CD4-positive, alpha-beta T cell treated with Interleukin-10 for 1 hour (primary cell): ENCODE data around the gene EFNA5.
"Not testable (repeated sequence)": the region's sequence is repeated elsewhere in the genome, so short reads cannot be mapped to it uniquely, and the experiment has no call there.

ENCODE experiments used
- DNase-seq: peaks from one replicate; pipeline ENCODE4 v3.0.0-alpha.2; 2020

The EFNA5 gene

DNA sequence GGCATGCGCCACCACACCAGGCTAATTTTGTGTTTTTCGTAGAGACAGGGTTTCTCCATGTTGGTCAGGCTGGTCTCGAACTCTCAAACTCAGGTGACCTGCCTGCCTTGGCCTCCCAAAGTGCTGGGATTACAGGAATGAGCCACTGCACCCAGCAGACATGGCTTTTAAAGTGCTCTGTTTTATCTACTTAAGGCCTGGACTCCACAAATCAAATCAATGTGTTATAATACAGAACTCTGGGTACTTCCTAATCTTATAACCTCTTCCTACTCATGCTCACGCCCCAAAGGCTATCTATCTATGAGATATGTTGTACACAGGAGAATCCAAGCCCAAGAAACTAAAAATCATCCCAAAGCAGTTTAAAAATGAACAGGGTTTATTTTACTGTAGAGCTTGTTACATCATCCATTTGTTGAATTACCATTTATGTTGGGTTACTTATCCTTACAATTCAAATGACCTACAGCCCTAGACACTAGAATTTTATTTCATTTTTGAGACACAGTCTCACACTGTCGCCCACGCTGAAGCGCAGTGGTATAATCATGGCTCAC, 155.1 kb downstream of the EFNA5 start:
- no peak for DNase-seq

DNA sequence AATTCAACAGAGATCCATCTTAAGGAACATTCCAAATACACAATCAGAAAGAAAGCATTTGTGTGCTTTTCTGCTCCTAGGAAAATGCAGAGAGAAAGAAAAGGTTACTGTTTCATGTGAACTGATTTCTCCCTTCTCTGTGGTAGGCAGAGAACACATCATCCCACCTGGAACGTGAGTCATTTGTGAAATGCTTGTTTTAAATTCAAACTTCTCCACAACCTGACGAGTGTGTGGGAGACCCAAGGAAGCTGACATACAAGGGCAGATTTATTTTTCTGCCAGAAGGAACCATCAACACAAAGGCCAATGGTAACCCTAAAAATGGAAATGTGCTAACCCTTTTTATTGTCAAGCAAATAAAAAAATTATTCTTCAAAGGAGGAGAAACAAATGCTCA, 156.4 kb downstream of the EFNA5 start:
- DNase-seq: no peak

DNA sequence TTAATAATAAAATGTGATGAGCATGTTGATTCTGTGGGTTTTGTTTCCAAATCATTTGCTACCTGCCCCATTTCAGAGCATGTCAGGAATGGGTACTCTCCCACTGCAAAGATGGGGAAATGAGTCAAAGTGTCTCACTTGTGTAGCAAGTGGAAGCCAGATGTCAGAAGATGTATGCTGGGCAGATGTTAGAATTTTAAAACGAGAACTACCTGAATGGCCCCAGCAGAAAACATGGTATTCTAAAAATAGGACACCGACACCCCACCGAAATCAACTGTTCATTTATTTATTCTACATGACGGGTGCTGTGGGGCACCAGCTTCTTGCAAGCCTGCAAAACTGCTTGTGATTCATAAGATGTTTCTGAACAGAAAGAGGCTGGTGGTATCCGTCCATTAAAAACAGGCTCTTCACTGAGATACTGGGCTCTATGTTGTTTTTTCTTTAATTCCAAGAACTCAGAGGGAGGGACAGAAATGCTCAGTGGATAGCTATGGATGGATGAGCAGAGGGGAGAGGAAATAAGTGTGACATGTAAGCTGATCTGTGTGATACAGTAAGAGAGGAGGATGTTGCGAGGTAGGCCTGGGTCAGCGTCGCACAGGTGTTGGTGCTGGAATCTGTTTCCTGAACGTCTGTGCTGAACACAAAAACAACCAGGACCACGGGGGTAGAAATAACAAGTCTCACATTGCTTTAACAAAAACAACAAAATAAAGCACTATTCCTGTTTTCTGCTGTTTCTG, 157.2 kb downstream of the EFNA5 start:
- no peak for DNase-seq

DNA sequence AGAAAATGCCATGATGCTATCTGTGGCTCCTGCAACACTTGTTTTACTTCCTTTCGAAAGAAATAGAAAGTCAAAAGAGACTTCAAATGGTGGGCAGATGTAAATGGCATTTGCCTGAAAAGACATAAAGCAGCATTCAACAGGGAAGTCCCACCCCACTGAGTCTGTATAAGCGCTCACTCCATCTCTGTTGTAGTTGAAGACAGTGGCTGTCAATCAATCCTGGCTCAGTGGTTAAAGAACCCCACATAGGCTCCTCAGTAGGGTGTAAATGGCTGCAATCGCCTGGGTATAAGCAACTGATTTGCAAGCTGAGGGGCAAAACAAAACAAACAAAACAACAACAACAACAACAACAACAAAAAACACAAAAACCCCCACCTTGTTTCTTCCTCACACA, 158.7 kb downstream of the EFNA5 start:
- no peak for DNase-seq

DNA sequence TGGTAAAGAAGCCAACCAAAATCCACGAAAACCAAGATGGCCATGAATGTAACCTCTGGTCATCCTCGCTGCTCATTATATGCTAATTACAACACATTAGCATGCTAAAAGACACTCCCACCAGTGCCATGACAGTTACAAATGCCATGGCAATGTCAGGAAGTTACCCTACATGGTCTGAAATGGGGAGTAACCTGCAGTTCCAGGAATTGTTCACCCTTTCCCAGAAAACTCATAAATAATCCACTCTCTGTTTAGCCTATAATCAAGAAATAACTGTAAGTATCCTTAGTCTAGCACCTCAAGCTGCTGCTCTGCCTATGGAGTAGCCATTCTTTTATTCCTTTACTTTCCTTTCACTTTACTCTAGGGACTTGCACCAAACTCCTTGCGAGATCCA, 160.6 kb downstream of the EFNA5 start:
- DNase-seq: no peak

DNA sequence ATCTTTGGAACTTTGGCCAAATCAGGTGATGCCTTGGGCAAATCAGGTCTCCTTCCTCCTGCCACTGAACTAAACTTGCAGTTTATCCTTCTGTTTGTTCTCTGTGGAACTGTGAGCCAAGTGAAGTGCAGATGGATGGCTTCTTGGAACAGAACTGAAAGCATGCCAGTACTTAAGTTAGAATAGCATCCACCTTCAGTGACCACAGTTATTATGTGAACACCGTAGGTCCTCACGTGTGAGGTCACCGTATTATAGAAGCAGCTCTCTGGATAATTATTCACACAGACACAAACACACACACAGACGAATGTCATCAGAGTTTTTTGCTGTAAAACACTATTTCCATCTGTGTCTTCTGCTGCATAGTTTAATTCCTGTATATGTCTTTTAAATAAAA, 162.6 kb downstream of the EFNA5 start:
- no peak for DNase-seq

DNA sequence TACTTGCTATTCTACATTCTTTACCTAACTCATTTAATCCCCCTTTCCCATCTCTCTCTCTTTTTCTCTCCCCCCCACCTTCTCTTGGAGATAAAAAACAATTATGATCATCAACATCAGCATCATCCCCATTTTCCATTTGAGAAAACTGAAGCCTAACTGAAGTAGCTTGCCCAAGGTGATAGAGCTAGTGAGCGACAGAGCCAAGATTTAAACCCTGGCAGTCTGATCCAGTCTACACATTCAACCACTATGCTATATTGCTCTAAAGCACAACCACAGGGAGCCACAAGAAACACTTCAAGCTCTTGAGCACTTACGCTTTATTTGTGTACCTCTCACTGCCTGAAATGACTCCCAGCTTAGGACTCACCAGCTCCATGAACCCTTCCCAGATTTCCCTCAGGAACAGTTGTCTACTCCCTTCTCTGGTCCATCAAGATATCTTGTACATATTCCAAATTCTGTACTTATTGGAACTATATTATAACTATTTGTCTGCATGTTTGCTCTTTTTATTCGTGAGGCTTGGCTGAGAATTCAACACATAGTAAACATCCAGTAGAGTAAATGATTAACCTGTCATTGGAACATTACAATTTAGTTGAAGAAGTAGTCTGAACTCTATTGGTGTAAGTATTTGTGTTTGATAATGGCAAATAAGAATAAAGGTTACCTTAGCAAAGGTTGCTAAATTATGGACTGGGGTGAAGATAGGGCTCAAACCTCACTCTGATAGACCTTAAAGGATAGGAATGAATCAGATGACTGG, 164.8 kb downstream of the EFNA5 start:
- DNase-seq: no peak

DNA sequence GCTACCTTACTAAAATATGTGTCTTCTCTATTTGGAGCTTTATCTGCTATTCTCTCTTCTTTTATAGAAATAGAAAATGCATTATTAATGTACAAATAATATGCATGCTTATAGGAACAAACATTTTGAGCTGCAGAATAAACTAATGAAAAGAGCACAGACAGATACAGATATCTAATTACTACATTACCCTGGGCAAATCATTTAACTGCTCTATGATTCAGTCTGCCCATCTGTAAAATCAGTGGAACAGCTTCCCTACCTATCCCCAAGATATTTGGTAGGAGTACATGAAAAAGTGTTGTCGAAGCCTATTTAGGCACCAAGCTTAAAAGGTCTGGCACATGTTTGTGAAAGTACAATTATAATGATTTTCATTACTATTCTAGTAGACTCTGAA, 166.3 kb downstream of the EFNA5 start:
- no peak for DNase-seq

DNA sequence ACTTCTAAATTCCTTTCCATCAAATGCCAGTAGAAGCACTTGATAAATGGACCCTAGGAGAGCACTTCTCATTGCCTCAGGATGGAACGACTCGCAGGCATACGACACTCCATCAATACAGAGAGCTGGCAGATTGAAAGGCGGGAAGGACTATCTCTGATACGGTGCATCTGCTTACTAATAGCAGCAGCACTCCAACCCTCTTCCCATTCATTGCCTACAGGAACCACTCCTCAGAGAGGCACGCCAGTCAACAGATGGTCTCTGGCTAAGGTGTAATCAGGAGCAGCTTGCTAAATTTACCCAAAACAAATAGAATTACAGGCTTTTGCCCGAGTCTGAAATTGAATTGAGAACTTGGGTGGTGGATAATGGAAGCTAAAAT, 168.1 kb downstream of the EFNA5 start:
- DNase-seq: no peak

DNA sequence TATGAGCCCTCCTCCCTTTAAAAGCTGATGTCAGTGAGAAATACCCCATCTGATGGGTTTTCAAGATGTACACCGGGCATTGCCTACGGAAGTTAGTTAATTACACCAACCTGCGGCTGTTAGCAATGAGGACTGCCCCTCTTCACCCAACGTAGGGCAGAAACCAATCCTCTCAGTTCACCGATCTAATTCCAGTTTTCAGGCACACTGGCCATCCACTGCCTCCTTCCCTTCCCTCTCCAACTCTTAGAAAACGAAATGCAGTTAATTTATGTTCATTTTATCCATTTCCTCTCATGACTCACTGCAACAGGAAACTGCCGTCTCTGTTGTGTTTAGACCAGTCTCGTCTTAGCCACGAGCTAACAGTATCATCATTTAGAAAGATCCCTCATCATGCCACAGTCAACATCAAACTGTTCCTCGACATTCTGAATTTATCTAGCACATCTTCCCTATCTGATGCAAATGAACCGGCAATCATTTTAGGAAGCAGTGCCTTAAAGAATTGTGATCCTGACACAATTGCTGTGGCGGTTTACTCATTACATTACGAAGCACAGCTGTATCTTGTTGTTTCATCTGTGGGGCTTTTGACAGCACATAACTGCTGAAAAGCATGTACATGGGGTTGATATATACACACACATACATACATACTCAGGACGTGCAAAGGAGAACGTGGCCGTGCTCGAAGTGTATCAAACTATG, 168.6 kb downstream of the EFNA5 start:
- peak; percentile 39 for DNase-seq

DNA sequence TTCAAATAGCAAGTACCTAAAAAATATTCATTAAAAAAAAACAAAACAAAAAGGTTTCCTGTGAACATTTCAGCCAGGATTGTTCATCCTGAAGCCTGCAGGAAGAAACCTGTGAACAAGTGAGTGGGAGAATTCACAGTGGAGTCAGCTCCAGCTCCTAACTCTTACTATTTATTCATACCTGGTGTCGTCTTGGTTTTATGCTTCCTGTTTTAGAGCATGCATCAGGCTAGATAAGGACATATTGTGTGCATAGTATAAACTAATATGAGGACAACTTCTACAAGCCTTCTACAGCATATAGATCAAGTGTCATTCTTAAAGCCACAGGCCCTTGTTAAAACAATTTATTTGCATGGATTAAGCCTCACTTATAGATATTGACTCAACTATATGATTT, 169.9 kb downstream of the EFNA5 start:
- no peak for DNase-seq

DNA sequence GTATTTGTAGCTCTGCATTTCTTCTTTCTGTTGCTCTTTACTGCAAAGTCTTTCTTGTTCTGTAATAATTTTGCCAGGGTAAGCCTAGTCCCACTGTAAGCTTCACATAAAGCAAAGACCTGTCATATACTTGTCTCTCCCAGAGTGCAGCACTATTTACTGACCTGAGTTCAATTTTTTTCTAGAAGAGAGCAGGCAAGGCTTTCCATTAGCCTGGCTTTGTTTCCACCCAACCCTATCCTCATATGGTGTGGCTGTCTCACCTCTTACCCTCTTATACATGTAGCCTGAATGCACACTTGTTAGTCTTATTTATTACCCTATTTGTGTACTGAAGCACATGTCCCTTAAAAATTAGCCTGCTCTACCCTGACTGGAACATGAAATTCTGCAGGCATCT, 170.4 kb downstream of the EFNA5 start:
- no peak for DNase-seq

DNA sequence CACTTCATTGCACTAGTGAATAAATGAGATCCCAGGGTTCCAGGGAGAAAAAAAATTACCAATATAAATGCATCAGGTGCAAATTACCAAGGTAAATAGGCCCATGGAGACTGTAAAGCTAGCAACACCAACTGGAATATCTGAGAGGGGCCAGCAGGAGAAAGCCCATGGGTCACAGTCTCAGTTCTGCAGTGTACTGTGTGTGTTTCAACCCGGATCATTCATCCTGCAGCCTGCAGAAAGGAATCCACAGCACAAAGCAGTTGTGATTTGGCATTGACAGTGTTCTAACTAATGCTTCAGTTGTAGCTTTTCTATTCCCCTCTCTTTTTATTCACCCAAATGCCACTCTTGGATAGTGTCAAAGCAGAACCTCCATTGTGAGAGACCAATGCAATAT, 171.0 kb downstream of the EFNA5 start:
- no peak for DNase-seq

DNA sequence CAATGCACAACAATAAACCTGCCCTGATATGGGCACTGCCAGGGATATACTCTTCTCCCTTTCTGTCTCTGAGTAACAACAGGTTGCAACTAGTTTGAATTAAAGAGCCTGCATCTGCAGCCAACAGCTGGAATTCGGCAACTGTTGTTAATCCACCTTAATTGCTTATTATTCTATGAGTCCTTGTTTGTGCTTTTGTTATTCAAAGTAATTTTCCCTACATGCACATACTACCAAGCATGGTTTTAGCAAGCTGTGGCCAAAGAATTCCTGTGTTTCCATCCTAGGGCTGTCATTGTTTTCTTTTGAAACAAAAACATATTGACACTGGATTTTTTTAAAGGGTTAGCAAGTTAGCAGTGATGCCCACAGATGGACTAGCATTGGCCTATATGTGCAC, 171.5 kb downstream of the EFNA5 start:
- no peak for DNase-seq

DNA sequence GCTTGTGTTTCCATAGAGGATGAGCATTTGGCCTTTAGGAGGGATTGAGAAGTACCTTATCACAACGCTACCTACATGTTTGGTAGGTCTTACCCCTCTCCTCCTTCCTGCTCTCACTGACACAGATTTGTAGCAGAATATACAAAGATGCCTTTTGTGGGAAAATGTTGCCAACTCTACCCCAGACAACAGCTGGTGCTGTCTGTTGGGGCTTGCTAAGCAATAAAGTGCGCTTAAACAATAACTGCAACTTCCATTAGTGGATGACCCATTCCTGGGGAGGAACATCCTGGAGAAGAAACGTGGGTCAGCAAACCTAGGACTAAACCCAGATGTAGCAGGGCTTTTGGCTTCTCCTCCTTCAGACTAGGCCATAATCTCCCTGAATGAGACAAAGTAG, 174.3 kb downstream of the EFNA5 start:
- no peak for DNase-seq

DNA sequence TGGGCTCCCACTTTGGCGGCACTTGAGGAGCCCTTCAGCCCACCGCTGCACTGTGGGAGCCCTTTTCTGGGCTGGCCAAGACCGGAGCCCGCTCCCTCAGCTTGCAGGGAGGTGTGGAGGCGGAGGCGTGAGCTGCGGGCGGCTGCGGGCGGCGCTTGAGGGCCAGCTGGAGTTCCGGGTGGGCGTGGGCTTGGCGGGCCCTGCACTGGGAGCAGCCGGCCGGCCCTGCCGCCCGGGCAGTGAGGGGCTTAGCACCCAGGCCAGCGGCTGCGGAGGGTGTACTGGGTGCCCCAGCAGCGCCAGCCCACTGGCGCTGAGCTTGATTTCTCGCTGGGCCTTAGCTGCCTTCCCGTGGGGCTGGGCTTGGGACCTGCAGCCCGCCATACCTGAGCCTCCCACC, 176.6 kb downstream of the EFNA5 start:
- DNase-seq: not testable (repeated sequence)

DNA sequence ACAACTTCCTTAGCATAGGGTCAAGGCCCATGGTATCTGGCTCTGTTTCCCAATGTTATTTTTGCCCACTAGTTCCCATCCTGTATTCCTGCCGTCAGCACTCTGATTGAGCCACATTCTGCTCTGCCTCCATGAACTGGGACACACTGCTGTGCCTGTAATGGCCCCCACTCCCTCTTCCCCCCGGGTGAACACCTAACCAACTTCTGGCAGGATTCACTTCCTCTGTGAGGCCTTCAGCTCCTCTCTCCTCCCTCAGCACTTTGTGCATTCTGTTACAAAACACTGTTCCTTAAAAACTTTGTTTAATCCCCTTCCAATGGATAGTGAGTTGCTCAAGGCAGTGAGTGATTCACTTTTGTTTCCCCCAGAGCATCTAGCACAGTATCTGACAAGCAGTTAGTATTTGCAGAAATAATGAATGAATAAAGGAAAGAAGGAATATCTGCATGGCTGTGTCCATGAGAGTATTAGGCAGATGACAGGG, 183.6 kb downstream of the EFNA5 start:
- DNase-seq: no peak

DNA sequence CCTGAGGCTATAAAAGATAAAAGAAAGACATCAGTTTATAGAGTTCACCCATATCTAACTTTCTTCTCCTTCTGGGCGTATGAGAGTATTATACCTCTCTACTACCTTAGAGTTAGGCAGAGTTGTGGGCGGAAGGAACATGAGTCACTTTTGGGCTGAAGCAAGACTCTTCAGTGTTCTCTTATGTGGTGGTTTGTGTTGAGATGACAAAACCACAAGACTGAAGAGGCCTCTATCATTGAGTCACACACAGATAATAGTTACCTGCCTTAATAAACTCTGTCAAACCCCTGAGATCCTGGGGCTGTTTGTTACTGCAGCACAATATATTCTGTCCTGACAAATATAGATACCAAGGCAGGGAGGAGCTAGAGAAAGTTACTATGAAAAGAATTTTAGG, 184.2 kb downstream of the EFNA5 start:
- peak; percentile 63 for DNase-seq

DNA sequence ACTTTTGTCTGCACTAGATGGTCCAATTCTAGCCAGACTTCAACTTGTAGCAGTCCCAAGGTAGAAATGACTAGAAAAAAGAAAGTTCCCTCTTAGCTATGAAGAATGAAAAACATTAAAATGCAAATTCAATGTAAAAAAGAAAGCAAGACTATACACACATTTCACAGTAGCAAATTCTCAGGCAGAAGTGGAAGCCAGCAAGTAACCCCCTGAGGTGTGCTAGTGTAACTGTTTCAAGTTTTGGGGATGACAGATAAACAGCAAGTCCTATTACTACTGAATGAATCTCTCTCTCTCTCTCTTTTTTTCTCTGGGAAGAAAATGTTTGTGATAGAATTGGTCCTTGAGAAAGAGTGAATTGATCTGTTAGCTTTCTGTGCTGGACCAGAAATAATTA, 185.6 kb downstream of the EFNA5 start:
- DNase-seq: no peak

DNA sequence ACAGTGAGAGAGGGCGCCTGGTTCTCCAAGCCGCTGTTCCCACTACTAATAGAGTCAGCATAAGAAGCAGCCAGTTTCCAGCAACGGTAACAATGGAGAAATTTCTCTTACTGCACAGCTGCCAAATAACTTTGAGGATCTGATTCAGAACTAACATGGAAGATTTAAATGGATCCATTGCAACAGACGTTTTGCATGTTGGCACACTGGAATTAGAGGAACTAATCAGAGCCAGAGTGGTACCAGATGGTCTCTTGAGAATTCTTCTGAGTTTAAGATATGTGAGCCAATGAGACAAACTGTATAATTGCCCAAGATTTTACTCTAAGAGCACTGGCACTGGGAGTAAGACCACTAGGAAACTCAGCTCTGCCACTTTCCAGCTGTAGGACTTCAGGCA, 186.5 kb downstream of the EFNA5 start:
- DNase-seq: no peak

DNA sequence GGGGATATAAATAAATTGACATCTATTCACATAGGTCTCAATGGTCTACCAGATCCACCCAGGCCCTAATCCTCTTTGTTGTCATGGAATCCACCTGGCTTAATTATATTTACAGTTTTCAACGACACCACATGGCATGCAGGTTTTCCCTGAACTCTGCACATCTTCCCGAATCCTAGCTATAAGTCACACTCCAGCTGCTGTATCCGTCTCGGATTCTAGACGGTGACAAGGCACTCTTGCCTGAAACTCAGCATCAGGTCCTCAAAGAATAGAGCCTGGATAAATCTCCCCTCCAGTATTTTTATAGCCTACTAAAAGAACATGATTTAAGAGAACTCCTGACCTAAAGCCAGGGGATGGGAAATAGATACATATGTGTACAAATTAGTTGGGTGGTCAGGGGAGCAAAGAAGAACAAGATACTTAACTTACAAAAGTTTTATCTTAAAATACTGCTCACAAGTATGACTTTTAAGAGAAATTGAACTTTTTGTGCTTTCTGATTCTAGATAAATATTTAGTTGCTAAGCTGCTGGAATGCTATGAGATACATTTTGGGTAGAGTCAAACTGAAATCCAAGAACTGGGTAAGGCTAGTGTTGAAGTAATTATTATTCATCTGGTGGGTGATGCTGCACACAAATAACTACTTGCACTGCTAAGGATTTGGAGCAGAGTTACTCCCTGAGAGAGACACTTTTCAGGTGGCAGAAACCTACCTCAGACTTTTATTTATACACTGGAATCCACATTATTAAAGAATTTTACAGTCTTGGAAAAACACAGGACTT, 187.3 kb downstream of the EFNA5 start:
- DNase-seq: no peak

DNA sequence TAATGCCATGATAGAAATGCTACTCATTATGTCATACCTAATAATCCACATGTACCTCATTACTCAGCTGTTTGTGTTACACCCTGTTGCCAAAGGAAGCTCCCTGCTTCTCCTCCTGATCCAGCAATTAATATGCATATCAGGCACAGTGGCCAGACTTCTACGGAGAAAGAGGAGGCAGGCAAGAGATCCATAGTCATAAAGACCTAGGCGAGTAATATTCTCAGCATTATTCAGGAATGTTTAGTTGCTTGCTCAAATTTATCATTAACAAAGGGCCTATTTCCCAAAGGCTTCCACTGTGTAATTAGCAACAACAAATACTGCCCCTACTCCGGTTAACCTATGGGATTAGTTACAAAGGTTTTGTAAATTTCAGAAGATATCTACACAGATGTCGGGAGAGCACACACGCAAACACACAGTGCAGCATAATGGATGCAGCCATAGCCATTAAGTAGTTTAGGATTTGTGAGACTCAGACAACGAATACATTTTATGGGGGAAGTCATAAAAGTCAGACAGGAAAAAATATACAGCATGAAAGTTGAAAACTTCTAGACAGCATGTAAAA, 192.6 kb downstream of the EFNA5 start:
- no peak for DNase-seq
